ENCODE measurements around the gene ZNF548. TPM values are rescaled to one million over a fixed set of nuclear protein-coding genes. Genes with fewer than 3 reads are reported as not detected.

The ZNF548 gene
- polyA plus RNA-seq, 1 donor (not counting 4 experiments of a cell fraction or from before 2014, with no cell fraction given), result 11.4 TPM

DNA sequence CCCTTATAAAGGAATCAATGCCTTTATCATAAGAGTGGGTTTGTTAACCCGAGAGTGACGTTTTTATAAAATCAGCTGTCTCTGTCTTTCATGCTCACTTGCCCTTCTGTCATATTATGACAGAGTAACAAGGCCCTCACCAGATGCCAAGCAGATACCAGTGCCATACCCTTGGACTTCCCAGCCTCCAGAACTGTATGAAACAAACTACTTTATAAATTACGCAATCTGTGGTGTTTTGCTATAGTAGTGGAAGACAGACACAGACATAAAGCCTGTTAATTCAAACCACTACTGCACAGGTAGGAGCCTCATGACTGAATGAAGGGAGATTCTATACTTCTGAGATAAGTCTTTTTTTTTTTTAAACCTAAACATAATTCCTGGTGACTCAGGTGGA lies 62.7 kb downstream of the ZNF548 start:
- Histone ChIP-seq H3K4me1 (ENCODE audit: control insufficient read depth, extremely low read depth, insufficient read depth, low read length) (no peaks in the 10 kb centered on the region), H3K27me3 (ENCODE audit: control insufficient read depth, extremely low read depth, insufficient read depth, low read length) (no peaks in the 10 kb centered on the region), H2AFZ (ENCODE audit: control insufficient read depth, low read length) (no peak overlapping the region), H3K27ac (ENCODE audit: control insufficient read depth, insufficient read depth, low read length) (no peak overlapping the region), H3K4me3 (ENCODE audit: control insufficient read depth in 2 of 3, extremely low read depth in 1 of 3, insufficient read depth in 2 of 3, low read depth in 1 of 3, low read length in 3 of 3) (no peak overlapping the region), H3K9me1 (ENCODE audit: control insufficient read depth, extremely low read depth, insufficient read depth, low read length) (no peaks in the 10 kb centered on the region), H3K4me2 (ENCODE audit: control insufficient read depth, extremely low read depth, insufficient read depth, low read depth, low read length) (no peak overlapping the region), H3K9ac (ENCODE audit: control insufficient read depth, extremely low read depth, insufficient read depth, low read length) (no peak overlapping the region), H4K20me1 (ENCODE audit: control insufficient read depth, extremely low read depth, insufficient read depth, low read length) (no peaks in the 10 kb centered on the region), H3K36me3 (ENCODE audit: control insufficient read depth in 2 of 2, extremely low read depth in 1 of 2, insufficient read depth in 2 of 2, low read length in 2 of 2) (no peaks in the 10 kb centered on the region), H3K79me2 (ENCODE audit: control insufficient read depth, insufficient read depth, low read length) (no peaks in the 10 kb centered on the region), H3K9me3 (ENCODE audit: control insufficient read depth, low read depth, low read length) (no peaks in the 10 kb centered on the region)
- TF ChIP-seq EZH2 (IDR thresholded peaks at IDR 0.05; ENCODE audit: low read length), result no peak
- no peak for TF ChIP-seq CTCF (optimal IDR thresholded peaks at IDR 0.05 in 1 of 3, IDR thresholded peaks at IDR 0.05 in 1 of 3, conservative IDR thresholded peaks at IDR 0.05 in 1 of 3; ENCODE audit: extremely low read depth in 1 of 3, insufficient read depth in 2 of 3, low read length in 3 of 3)
- DNase-seq (ENCODE audit: low read depth, low spot score) (no peak), FAIRE-seq (no peak)
- dilution Hi-C loops (cut with MboI; ENCODE audit: extremely low pct_ligation_motif_present, low sequenced_read_pairs), result no loop called here

Other genes with a start within 250 kb of the ZNF548 start
- not detected in 3 replicates for gene ZIM3, start 244.7 kb upstream of the ZNF548 start, polyA plus RNA-seq
- not detected in 3 replicates for gene DUXA, start 222.4 kb upstream of the ZNF548 start, polyA plus RNA-seq
- gene ZNF264, start 198.4 kb upstream of the ZNF548 start, polyA plus RNA-seq, result 7.4 to 8.7 TPM (median 7.6 TPM) in 3 replicates
- gene AURKC, start 158.8 kb upstream of the ZNF548 start, polyA plus RNA-seq, result 0.54 to 0.94 TPM (median 0.70 TPM) in 3 replicates
- 3.2 to 5.8 TPM (median 4.3 TPM) in 3 replicates for gene ZNF805, start 149.2 kb upstream of the ZNF548 start, polyA plus RNA-seq
- gene ZNF460, start 109.4 kb upstream of the ZNF548 start, polyA plus RNA-seq, result 10.3 to 16.9 TPM (median 15.2 TPM) in 3 replicates
- 2.1 to 2.9 TPM (median 2.5 TPM) in 3 replicates for gene ZNF543, start 69.4 kb upstream of the ZNF548 start, polyA plus RNA-seq
- 7.4 to 8.1 TPM (median 7.7 TPM) in 3 replicates for gene ZNF304, start 38.6 kb upstream of the ZNF548 start, polyA plus RNA-seq
- 15.8 to 22.2 TPM (median 20.8 TPM) in 3 replicates for gene TRAPPC2B, start 26.3 kb upstream of the ZNF548 start, polyA plus RNA-seq
- 1.4 to 3.2 TPM (median 2.8 TPM) in 3 replicates for gene ZNF547, start 26.3 kb upstream of the ZNF548 start, polyA plus RNA-seq
- gene ZNF17, start 21.3 kb downstream of the ZNF548 start, polyA plus RNA-seq, result 4.8 to 5.4 TPM (median 5.0 TPM) in 3 replicates
- gene ZNF749, start 45.5 kb downstream of the ZNF548 start, polyA plus RNA-seq, result 5.7 to 6.8 TPM (median 6.3 TPM) in 3 replicates
- gene VN1R1, start 67.3 kb downstream of the ZNF548 start, polyA plus RNA-seq, result 0.09 to 0.46 TPM (median 0.17 TPM) in 3 replicates
- 5.2 to 5.4 TPM (median 5.3 TPM) in 3 replicates for gene ZNF772, start 87.7 kb downstream of the ZNF548 start, polyA plus RNA-seq
- gene ZNF419, start 97.9 kb downstream of the ZNF548 start, polyA plus RNA-seq, result 7.0 to 13.4 TPM (median 11.9 TPM) in 3 replicates
- gene ZNF773, start 110.1 kb downstream of the ZNF548 start, polyA plus RNA-seq, result 5.4 to 8.8 TPM (median 7.9 TPM) in 3 replicates
- 5.6 to 7.7 TPM (median 6.3 TPM) in 3 replicates for gene ZNF549, start 137.5 kb downstream of the ZNF548 start, polyA plus RNA-seq
- gene ZNF550, start 170.0 kb downstream of the ZNF548 start, polyA plus RNA-seq, result 6.2 to 8.9 TPM (median 7.3 TPM) in 3 replicates
- gene ZNF416, start 189.1 kb downstream of the ZNF548 start, polyA plus RNA-seq, result 4.4 to 5.5 TPM (median 5.0 TPM) in 3 replicates
- gene ZIK1, start 194.3 kb downstream of the ZNF548 start, polyA plus RNA-seq, result 3.5 to 4.5 TPM (median 3.9 TPM) in 3 replicates
- gene ZNF530, start 210.0 kb downstream of the ZNF548 start, polyA plus RNA-seq, result 3.6 to 4.2 TPM (median 3.9 TPM) in 3 replicates
- 10.7 to 12.9 TPM (median 12.1 TPM) in 3 replicates for gene ZNF134, start 224.4 kb downstream of the ZNF548 start, polyA plus RNA-seq
- gene ZNF211, start 243.3 kb downstream of the ZNF548 start, polyA plus RNA-seq, result 9.4 to 19.5 TPM (median 15.5 TPM) in 3 replicates